Globus pallidus (tissue), 1 donor: ENCODE results near the gene PPHLN1.

Source experiments
- DNase-seq: peaks from one replicate; pipeline ENCODE4 v3.0.0-alpha.2; 2015; ENCODE audit warnings: low spot score

The PPHLN1 gene

GRCh38 chr12:42442888-42443287 is 116.9 kb downstream of the PPHLN1 start:
- no peak for DNase-seq

GRCh38 chr12:42444192-42444943 is 118.4 kb downstream of the PPHLN1 start:
- DNase-seq = no peak

GRCh38 chr12:42445891-42446290 is 119.9 kb downstream of the PPHLN1 start:
- DNase-seq = no peak

- no peak for DNase-seq
Observed at GRCh38 chr12:42446761-42447160, 120.8 kb downstream of the PPHLN1 start.

- no peak for DNase-seq
Observed at GRCh38 chr12:42447371-42447786, 121.4 kb downstream of the PPHLN1 start.

- DNase-seq = no peak
Observed at GRCh38 chr12:42448841-42449240, 122.9 kb downstream of the PPHLN1 start.

GRCh38 chr12:42450248-42450647 is 124.3 kb downstream of the PPHLN1 start:
- no peak for DNase-seq

GRCh38 chr12:42458575-42458974 is 132.6 kb downstream of the PPHLN1 start:
- DNase-seq = no peak

- DNase-seq = no peak
Observed at GRCh38 chr12:42459336-42459847, 133.4 kb downstream of the PPHLN1 start.

- DNase-seq = no peak
Observed at GRCh38 chr12:42462486-42462885, 136.5 kb downstream of the PPHLN1 start.

- DNase-seq = no peak
Observed at GRCh38 chr12:42463671-42464070, 137.7 kb downstream of the PPHLN1 start.

- DNase-seq = no peak
Observed at GRCh38 chr12:42468341-42468821, 142.4 kb downstream of the PPHLN1 start.

- no peak for DNase-seq
Observed at GRCh38 chr12:42468921-42469320, 143.0 kb downstream of the PPHLN1 start.

GRCh38 chr12:42469355-42470175 is 143.6 kb downstream of the PPHLN1 start:
- DNase-seq = no peak

- no peak for DNase-seq
Observed at GRCh38 chr12:42472376-42472775, 146.4 kb downstream of the PPHLN1 start.

GRCh38 chr12:42473130-42473529 is 147.2 kb downstream of the PPHLN1 start:
- DNase-seq = no peak

- no peak for DNase-seq
Observed at GRCh38 chr12:42473561-42473960, 147.6 kb downstream of the PPHLN1 start.

GRCh38 chr12:42474391-42474790 is 148.4 kb downstream of the PPHLN1 start:
- no peak for DNase-seq

- DNase-seq = no peak
Observed at GRCh38 chr12:42475106-42475505, 149.1 kb downstream of the PPHLN1 start.

- DNase-seq = no peak
Observed at GRCh38 chr12:42477941-42478340, 152.0 kb downstream of the PPHLN1 start.

GRCh38 chr12:42481368-42481767 is 155.4 kb downstream of the PPHLN1 start:
- no peak for DNase-seq

GRCh38 chr12:42482041-42482747 is 156.2 kb downstream of the PPHLN1 start:
- DNase-seq = no peak
